ENCODE results near the gene CLEC4D.
"Not testable (repeated sequence)": the region's sequence is repeated elsewhere in the genome, so short reads cannot be mapped to it uniquely, and the experiment has no call there.

Gene CLEC4D

DNA sequence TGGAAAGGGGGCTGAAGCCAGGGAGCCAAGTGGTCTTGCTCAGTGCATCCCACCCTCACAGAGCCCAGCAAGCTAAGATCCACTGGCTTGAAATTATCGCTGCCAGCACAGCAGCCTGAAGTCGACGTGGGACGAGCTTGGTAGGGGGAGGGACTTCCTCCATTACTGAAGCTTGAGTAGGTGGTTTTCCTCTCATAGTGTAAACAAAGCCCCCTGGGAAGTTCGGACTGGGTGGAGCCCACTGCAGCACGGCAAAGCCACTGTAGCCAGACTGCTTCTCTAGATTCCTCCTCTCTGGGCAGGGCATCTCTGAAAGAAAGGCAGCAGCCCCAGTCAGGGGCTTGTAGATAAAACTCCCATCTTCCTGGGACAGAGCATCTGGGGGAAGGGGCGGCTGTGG lies 17.2 kb upstream of the CLEC4D start:
- H3K4me3 ChIP-seq (ENCODE audit: extremely low read depth, insufficient read depth, low read length, poor library complexity, severe bottlenecking); H3K36me3 ChIP-seq (ENCODE audit: control insufficient read depth, insufficient read depth, low read length); H3K27ac ChIP-seq (ENCODE audit: low read depth, low read length, severe bottlenecking); H3K4me1 ChIP-seq (ENCODE audit: control insufficient read depth, insufficient read depth, low read length, poor library complexity, severe bottlenecking); H3K9me3 ChIP-seq (ENCODE audit: control insufficient read depth, low read length): not testable (repeated sequence)
- WGBS, 2 experiments (ENCODE audit: insufficient coverage in 2 of 2), result no CpG with 5 or more reads among the region's 7 CpGs

DNA sequence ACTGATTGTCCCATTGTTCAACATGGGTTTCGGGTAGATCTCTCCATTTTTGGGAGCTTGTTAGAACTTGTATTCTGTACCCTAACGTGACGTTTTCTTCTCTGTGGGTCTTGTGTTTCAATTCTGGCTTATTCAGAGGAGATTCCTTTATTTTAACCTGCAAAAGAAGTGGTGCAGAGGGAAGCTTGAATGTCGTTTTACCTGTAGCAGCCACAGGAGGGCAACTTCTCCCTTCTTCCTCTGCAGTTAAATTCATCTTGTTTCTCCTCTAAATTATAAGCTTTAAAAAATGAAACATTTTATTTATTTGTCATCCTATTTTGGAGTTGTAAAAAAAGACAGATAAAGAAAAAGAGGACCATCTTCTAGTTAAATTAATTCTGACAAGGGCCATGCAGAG lies 13.7 kb upstream of the CLEC4D start:
- WGBS, 2 experiments (ENCODE audit: insufficient coverage in 2 of 2), result 66 to 100% methylated on average over 1 to 2 of the region's 4 CpGs
- Histone ChIP-seq H3K4me3 (ENCODE audit: extremely low read depth, insufficient read depth, low read length, poor library complexity, severe bottlenecking) (no peak overlapping the region), H3K4me1 (ENCODE audit: control insufficient read depth, insufficient read depth, low read length, poor library complexity, severe bottlenecking) (no peaks in the 10 kb centered on the region), H3K27ac (ENCODE audit: low read depth, low read length, severe bottlenecking) (no peak overlapping the region), H3K9me3 (ENCODE audit: control insufficient read depth, low read length) (no peaks in the 10 kb centered on the region), H3K36me3 (ENCODE audit: control insufficient read depth, insufficient read depth, low read length) (no peaks in the 10 kb centered on the region)

DNA sequence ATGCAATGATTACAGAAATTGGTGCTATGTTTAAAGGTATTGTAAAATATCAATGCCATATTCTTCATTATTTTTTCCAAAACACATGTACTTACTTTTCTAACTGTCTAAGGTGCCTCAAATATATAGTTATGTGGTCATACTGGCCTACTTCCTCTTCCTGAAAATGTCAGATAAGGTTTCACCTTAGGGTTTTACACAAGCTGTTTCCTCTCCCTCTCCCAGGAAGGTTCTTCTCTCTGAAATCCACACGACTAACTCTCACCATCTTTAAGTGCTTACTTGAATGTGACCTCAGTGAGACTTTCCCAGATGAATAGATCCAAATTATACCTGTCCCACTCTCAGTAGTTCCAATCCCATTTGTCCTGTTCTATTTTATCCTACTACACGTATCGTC lies 11.6 kb upstream of the CLEC4D start:
- no peak overlapping the region for H3K4me3 ChIP-seq (ENCODE audit: extremely low read depth, insufficient read depth, low read length, poor library complexity, severe bottlenecking)
- H3K27ac ChIP-seq (ENCODE audit: low read depth, low read length, severe bottlenecking), result no peak overlapping the region
- no peaks in the 10 kb centered on the region for H3K9me3 ChIP-seq (ENCODE audit: control insufficient read depth, low read length)
- H3K36me3 ChIP-seq (ENCODE audit: control insufficient read depth, insufficient read depth, low read length), result no peaks in the 10 kb centered on the region
- WGBS, 2 experiments (ENCODE audit: insufficient coverage in 2 of 2), result 64 to 80% methylated on average over 1 of the region's 3 CpGs
- no peaks in the 10 kb centered on the region for H3K4me1 ChIP-seq (ENCODE audit: control insufficient read depth, insufficient read depth, low read length, poor library complexity, severe bottlenecking)

DNA sequence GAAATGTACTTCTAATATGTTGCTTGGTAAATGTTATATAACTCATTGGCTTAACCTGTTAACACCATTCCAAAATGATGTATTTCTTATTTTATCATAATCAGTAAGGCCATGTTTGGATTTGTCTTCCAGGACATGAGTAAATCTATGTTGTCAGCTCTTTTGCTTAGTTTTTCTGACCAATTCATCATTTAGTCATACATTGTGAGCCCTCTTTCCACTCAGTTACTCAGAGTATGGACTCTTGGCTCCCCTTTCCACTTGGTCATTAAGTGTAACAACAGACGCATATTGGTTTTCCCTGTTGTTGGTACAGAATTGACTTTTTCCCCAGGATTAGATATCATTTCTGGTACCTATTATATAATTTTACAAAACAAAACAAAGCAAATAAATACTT lies 9.0 kb upstream of the CLEC4D start:
- no peak overlapping the region for H3K27ac ChIP-seq (ENCODE audit: low read depth, low read length, severe bottlenecking)
- H3K4me1 ChIP-seq (ENCODE audit: control insufficient read depth, insufficient read depth, low read length, poor library complexity, severe bottlenecking), result no peaks in the 10 kb centered on the region
- no peaks in the 10 kb centered on the region for H3K36me3 ChIP-seq (ENCODE audit: control insufficient read depth, insufficient read depth, low read length)
- H3K9me3 ChIP-seq (ENCODE audit: control insufficient read depth, low read length), result no peaks in the 10 kb centered on the region
- WGBS, 2 experiments (ENCODE audit: insufficient coverage in 2 of 2), result no CpG with 5 or more reads among the region's 1 CpG
- no peak overlapping the region for H3K4me3 ChIP-seq (ENCODE audit: extremely low read depth, insufficient read depth, low read length, poor library complexity, severe bottlenecking)

DNA sequence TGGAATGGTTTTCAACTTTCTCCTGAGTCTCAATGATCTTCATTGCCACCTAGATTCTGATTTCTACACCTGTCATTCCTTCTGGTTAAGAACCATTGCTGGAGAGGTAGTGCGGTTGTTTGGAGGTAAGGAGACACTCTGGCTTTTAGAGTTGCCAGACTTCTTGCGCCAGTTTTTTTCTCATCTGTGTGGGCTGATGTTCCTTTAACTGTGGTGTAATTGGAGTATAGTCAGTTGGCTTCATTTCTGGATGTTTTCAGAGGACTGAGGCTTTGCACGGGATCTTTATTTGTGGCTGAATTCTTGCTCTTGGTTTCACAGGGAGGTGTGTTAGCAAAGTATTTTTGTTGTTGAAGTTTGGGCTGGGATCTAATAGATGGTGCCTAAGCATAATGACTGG lies 5.7 kb upstream of the CLEC4D start:
- Histone ChIP-seq H3K4me1 (ENCODE audit: control insufficient read depth, insufficient read depth, low read length, poor library complexity, severe bottlenecking) (no peaks in the 10 kb centered on the region), H3K36me3 (ENCODE audit: control insufficient read depth, insufficient read depth, low read length) (no peaks in the 10 kb centered on the region), H3K9me3 (ENCODE audit: control insufficient read depth, low read length) (no peaks in the 10 kb centered on the region), H3K27ac (ENCODE audit: low read depth, low read length, severe bottlenecking) (no peak overlapping the region), H3K4me3 (ENCODE audit: extremely low read depth, insufficient read depth, low read length, poor library complexity, severe bottlenecking) (no peak overlapping the region)
- 88 to 100% methylated on average over 1 to 2 of the region's 3 CpGs for WGBS, 2 experiments (ENCODE audit: insufficient coverage in 2 of 2)

DNA sequence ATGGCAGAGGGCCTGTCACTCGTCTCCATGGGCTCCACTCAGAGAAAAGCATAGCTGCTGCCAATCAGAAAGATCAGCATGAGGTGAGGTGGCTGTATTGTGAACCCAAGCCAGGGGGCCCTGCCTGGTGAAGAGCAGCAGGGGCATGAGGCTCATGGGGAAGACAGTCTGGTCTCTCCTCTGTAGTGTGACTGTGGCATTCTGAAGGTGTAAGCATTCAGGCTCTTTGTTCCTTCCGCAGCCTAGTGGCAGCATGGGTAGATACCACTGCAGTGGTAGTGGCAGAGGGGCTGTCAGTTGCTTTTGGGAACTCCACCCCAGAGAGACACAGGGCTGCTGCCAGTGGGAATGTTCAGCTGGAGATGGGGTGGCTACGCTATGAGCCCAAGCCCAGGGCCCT lies 5.1 kb upstream of the CLEC4D start:
- H3K27ac ChIP-seq (ENCODE audit: low read depth, low read length, severe bottlenecking), result no peak overlapping the region
- no peak overlapping the region for H3K4me3 ChIP-seq (ENCODE audit: extremely low read depth, insufficient read depth, low read length, poor library complexity, severe bottlenecking)
- H3K36me3 ChIP-seq (ENCODE audit: control insufficient read depth, insufficient read depth, low read length), result no peaks in the 10 kb centered on the region
- no peaks in the 10 kb centered on the region for H3K9me3 ChIP-seq (ENCODE audit: control insufficient read depth, low read length)
- no peaks in the 10 kb centered on the region for H3K4me1 ChIP-seq (ENCODE audit: control insufficient read depth, insufficient read depth, low read length, poor library complexity, severe bottlenecking)
- WGBS, 2 experiments (ENCODE audit: insufficient coverage in 2 of 2), result 79 to 90% methylated on average over 2 to 3 of the region's 3 CpGs

DNA sequence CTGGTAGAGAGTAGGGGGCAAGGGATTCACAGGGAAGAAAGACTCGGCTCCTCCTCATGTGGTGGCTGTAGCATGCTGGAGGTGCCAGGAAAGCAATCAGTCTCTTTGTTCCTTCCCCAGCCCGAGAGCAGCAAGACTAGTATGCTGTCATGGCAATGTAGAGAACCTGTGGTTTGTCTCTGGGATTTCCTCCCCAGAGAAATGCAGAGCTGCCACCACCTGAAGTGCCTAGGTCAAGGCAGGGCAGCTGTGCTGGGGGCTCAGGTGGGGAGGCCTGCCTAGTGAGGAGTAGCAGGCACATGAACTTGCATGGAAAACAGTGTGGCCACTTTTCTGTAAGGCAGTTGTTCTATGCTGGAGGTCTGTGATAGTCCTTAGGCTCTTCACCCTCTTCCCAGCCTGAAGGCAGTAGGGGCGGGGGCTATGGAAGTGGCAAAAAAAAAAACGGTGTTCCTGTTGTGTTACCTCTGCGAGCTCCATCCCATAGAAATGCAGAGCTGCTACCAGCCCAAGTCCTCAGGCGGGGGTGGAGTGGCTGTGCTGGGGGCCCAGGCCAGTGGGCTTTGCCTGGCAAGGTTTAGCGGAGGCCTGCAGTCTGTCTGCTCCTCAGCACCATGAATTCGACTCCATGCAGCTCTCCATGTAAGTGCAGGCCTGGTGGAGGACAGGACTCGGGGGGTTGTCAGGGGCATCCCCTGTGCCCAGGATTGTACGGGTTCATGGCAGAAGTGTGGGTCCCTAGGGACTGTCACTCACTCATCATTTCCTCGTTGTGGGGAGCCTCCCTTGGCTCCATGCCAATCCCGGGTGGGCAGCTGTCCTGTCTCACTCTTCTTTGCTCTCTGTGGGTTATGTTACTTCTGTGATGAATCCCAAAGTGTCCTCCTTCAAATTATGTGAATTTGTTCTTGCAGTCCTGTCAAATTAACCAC lies 4.1 kb upstream of the CLEC4D start:
- H3K27ac ChIP-seq (ENCODE audit: low read depth, low read length, severe bottlenecking), result no peak overlapping the region
- WGBS, 2 experiments (ENCODE audit: insufficient coverage in 2 of 2), result 73 to 77% methylated on average over 6 to 11 of the region's 12 CpGs

DNA sequence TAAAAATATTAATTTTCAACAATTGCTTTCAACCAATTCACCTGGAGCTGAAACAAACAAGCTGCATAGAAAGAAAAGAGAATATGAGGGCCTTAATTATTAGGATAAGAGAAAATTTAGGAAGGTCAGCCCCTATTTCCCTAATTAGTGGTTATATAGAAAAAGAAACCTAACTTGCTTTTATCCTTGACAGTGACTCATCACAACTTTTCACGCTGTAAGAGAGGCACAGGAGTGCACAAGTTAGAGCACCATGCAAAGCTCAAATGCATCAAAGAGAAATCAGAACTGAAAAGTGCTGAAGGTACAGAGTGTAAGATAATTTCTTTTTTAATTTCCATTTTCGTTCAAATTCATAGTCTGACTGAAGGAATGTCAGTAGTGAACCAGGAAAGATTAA lies 4.7 kb downstream of the CLEC4D start:
- no peak overlapping the region for H3K27ac ChIP-seq (ENCODE audit: low read depth, low read length, severe bottlenecking)
- no peaks in the 10 kb centered on the region for H3K9me3 ChIP-seq (ENCODE audit: control insufficient read depth, low read length)
- WGBS, 2 experiments (ENCODE audit: insufficient coverage in 2 of 2), result 83% methylated on average over 1 of the region's 2 CpGs; no CpG with 5 or more reads in 1 of the 2 experiments
- H3K4me1 ChIP-seq (ENCODE audit: control insufficient read depth, insufficient read depth, low read length, poor library complexity, severe bottlenecking), result no peaks in the 10 kb centered on the region
- H3K4me3 ChIP-seq (ENCODE audit: extremely low read depth, insufficient read depth, low read length, poor library complexity, severe bottlenecking), result no peak overlapping the region
- no peaks in the 10 kb centered on the region for H3K36me3 ChIP-seq (ENCODE audit: control insufficient read depth, insufficient read depth, low read length)

More for the DNA sequence above, 4.1 kb upstream of the CLEC4D start:
- H3K9me3 ChIP-seq (ENCODE audit: control insufficient read depth, low read length), result no peaks in the 10 kb centered on the region
- no peaks in the 10 kb centered on the region for H3K36me3 ChIP-seq (ENCODE audit: control insufficient read depth, insufficient read depth, low read length)
- H3K4me1 ChIP-seq (ENCODE audit: control insufficient read depth, insufficient read depth, low read length, poor library complexity, severe bottlenecking), result no peaks in the 10 kb centered on the region
- H3K4me3 ChIP-seq (ENCODE audit: extremely low read depth, insufficient read depth, low read length, poor library complexity, severe bottlenecking), result no peak overlapping the region

DNA sequence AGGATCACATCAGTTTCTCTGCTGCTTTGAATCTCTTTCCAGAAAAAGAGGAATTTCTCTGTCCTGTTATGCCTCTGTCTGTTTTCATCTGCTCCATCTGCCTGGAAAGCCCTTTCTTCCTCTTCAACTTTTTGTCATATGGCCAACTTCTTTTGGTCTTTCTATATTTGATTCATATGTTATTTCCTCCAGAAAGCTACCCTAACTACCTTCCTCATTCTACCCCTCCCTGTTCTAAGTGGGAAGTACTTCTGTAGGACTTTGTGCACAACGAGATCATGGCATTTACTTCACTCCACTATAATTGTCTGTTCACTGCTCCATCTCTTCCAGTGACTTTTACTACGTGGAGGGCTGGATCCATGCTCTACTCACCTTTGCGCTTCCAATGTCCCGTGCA lies 5.9 kb downstream of the CLEC4D start:
- no peak overlapping the region for H3K27ac ChIP-seq (ENCODE audit: low read depth, low read length, severe bottlenecking)
- H3K4me1 ChIP-seq (ENCODE audit: control insufficient read depth, insufficient read depth, low read length, poor library complexity, severe bottlenecking), result no peaks in the 10 kb centered on the region
- no peaks in the 10 kb centered on the region for H3K9me3 ChIP-seq (ENCODE audit: control insufficient read depth, low read length)
- 78 to 93% methylated on average over 3 to 4 of the region's 4 CpGs for WGBS, 2 experiments (ENCODE audit: insufficient coverage in 2 of 2)
- H3K4me3 ChIP-seq (ENCODE audit: extremely low read depth, insufficient read depth, low read length, poor library complexity, severe bottlenecking), result no peak overlapping the region
- no peaks in the 10 kb centered on the region for H3K36me3 ChIP-seq (ENCODE audit: control insufficient read depth, insufficient read depth, low read length)

DNA sequence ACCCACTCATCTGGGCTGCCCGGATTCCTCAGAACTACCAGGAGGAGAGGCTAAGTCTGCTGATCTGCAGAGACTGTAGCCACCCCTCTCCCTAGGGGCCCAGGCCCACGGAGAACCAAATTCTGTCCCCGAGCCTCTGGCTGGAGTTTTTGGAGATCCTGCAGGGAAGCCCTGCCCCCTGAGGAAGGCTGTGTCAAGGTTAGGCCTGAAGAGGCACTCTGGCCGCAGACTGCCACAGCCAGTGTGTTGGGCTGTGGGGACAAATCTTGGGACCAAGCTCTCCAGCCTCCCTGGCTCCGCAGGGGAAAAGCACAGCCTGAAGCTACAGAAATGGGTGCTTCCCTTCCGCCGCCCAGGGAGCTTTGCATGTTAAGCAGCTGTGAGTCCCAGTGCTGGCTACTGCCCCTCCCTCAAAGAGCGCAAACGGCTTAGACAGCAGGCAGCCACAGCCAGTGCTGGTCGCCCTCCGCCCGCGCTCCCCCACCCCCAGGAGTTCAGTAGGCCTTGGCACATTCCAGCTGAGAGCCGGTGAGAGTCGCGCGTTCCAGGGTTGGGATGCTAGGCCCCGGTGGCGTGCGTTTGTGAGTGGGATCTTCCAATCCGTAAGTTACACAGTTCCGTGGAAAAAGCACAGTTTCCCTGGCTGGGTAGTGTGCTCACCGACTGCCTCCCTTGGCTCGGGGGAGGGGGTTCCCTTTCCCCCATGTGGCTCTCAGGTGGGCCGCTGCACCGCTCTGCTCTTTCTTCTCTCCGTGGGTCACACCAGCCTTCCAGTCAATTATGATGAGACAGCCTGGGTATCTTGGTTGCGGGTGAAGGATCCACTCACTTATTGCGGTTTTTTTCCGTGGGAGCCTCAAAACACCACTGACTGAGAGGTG lies 14.2 kb downstream of the CLEC4D start:
- Histone ChIP-seq H3K4me3 (ENCODE audit: extremely low read depth, insufficient read depth, low read length, poor library complexity, severe bottlenecking) (no peak overlapping the region), H3K4me1 (ENCODE audit: control insufficient read depth, insufficient read depth, low read length, poor library complexity, severe bottlenecking) (no peaks in the 10 kb centered on the region), H3K9me3 (ENCODE audit: control insufficient read depth, low read length) (no peaks in the 10 kb centered on the region), H3K36me3 (ENCODE audit: control insufficient read depth, insufficient read depth, low read length) (no peaks in the 10 kb centered on the region), H3K27ac (ENCODE audit: low read depth, low read length, severe bottlenecking) (no peak overlapping the region)
- WGBS, 2 experiments (ENCODE audit: insufficient coverage in 2 of 2), result 78 to 82% methylated on average over 24 to 27 of the region's 30 CpGs
